ENCODE data around the gene SCARB2.
A peak's percentile ranks its signal among the peaks of the same experiment; 100 is the strongest.

Gene SCARB2

GRCh38 chr4:76226418-76226817 is 12.8 kb upstream of the SCARB2 start:
- DNase-seq (ENCODE audit: low spot score) = no peak

GRCh38 chr4:76224171-76224570 is 10.5 kb upstream of the SCARB2 start:
- no peak for DNase-seq (ENCODE audit: low spot score)

- DNase-seq (ENCODE audit: low spot score) = peak; percentile 61
Measured at GRCh38 chr4:76219299-76220055, 5.9 kb upstream of the SCARB2 start.

GRCh38 chr4:76216975-76217814 is 3.6 kb upstream of the SCARB2 start:
- no peak for DNase-seq (ENCODE audit: low spot score)

- no peak for DNase-seq (ENCODE audit: low spot score)
Measured at GRCh38 chr4:76216524-76216923, 2.9 kb upstream of the SCARB2 start.

GRCh38 chr4:76215077-76215476 is 1.5 kb upstream of the SCARB2 start:
- no peak for DNase-seq (ENCODE audit: low spot score)

- DNase-seq (ENCODE audit: low spot score) = no peak
Measured at GRCh38 chr4:76214177-76214675, 602 bp upstream of the SCARB2 start.

GRCh38 chr4:76212851-76213414 is 691 bp downstream of the SCARB2 start:
- DNase-seq (ENCODE audit: low spot score) = peak; percentile 51

GRCh38 chr4:76211769-76212708 is 1.6 kb downstream of the SCARB2 start:
- no peak for DNase-seq (ENCODE audit: low spot score)

- DNase-seq (ENCODE audit: low spot score) = no peak
Measured at GRCh38 chr4:76210452-76210851, 3.2 kb downstream of the SCARB2 start.

- no peak for DNase-seq (ENCODE audit: low spot score)
Measured at GRCh38 chr4:76209881-76210280, 3.7 kb downstream of the SCARB2 start.

GRCh38 chr4:76208005-76208765 is 5.4 kb downstream of the SCARB2 start:
- peak; percentile 50 for DNase-seq (ENCODE audit: low spot score)

- no peak for DNase-seq (ENCODE audit: low spot score)
Measured at GRCh38 chr4:76207549-76207948, 6.1 kb downstream of the SCARB2 start.

GRCh38 chr4:76206222-76206942 is 7.2 kb downstream of the SCARB2 start:
- DNase-seq (ENCODE audit: low spot score) = no peak

GRCh38 chr4:76205476-76205875 is 8.1 kb downstream of the SCARB2 start:
- no peak for DNase-seq (ENCODE audit: low spot score)

- no peak for DNase-seq (ENCODE audit: low spot score)
Measured at GRCh38 chr4:76204936-76205335, 8.7 kb downstream of the SCARB2 start.

GRCh38 chr4:76203541-76203940 is 10.1 kb downstream of the SCARB2 start:
- DNase-seq (ENCODE audit: low spot score) = no peak

GRCh38 chr4:76201276-76201675 is 12.3 kb downstream of the SCARB2 start:
- no peak for DNase-seq (ENCODE audit: low spot score)

GRCh38 chr4:76200771-76201231 is 12.8 kb downstream of the SCARB2 start:
- peak; percentile 39 for DNase-seq (ENCODE audit: low spot score)

- no peak for DNase-seq (ENCODE audit: low spot score)
Measured at GRCh38 chr4:76199664-76200211, 13.9 kb downstream of the SCARB2 start.
